SK-N-MC (cell line): Measurements from ENCODE around the gene CPTP.

Experiments
- EZH2 ChIP-seq: fragments of 200-600 bp; sonication (generic); IDR thresholded peaks from one replicate; pipeline ENCODE4 v1.6.1; 2017; ENCODE audit warnings: antibody characterized with exemption
- POLR2AphosphoS5 ChIP-seq: IDR thresholded peaks from 2 replicates; pipeline ENCODE4 v1.6.1; 2012; ENCODE audit warnings: mild to moderate bottlenecking, low read depth, low read length, borderline replicate concordance

GRCh38 chr1:1322418-1322817 lies 2.2 kb upstream of the CPTP start:
- no peak for TF ChIP-seq EZH2
- TF ChIP-seq POLR2AphosphoS5, result no peak
